NCI-H1092 treated with DMSO at 0.1 percent for 48 hours (cell line): ENCODE data around the gene STK10.
"Not testable (repeated sequence)": the region's sequence is repeated elsewhere in the genome, so short reads cannot be mapped to it uniquely, and the experiment has no call there.

Source experiments
- DNase-seq: peaks from one replicate; lab custom pipeline; 2025; lab: John Stamatoyannopoulos, UW

The STK10 gene

DNA sequence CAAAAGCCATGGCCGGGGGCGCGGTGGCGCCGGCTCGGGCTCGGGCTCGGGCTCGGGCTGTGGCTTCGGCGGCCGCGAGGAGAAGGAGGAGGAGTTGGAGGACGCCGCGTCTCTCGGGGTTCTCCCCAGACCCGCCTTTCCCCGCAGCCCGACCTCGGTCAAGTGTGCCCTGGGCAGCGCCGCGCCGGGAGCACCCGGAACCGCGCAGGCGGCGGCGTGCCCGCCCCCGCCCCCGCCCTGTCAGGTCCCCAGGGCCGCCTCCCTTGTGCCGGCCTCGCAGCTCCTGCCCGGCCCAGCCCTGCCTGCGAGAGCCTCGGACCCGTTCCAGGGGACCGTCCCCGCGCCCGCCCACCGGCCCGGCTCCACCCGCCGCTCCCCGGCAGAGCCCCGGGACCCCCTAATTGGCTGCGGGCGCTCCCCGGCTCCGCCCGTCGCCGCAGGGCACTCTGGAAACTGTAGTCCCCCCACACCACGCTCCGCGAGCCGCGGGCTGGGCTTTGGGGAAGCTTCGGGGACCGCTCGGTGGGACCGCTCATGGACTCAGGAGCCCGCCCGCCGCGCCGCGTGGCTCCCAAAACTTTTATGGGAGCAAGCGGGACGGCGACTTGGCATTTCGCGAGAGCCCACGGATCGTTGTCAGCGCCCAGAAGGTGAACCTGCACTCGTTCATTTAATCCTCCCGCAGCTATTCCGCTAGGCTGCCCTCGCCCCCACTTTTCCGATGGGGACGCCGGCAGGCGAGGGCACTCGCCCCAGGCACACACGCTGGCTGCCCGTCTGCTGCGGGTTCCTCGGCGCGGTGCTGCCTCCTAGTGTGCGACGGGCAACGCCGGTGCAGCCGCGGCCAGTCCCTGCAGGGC, at the start of gene STK10:
Gene STK10 (minus strand): TSS at position 192 of the 860 bp plus-strand sequence. CDS start 182 bp downstream, at position 10.
- peak; percentile 78 for DNase-seq

DNA sequence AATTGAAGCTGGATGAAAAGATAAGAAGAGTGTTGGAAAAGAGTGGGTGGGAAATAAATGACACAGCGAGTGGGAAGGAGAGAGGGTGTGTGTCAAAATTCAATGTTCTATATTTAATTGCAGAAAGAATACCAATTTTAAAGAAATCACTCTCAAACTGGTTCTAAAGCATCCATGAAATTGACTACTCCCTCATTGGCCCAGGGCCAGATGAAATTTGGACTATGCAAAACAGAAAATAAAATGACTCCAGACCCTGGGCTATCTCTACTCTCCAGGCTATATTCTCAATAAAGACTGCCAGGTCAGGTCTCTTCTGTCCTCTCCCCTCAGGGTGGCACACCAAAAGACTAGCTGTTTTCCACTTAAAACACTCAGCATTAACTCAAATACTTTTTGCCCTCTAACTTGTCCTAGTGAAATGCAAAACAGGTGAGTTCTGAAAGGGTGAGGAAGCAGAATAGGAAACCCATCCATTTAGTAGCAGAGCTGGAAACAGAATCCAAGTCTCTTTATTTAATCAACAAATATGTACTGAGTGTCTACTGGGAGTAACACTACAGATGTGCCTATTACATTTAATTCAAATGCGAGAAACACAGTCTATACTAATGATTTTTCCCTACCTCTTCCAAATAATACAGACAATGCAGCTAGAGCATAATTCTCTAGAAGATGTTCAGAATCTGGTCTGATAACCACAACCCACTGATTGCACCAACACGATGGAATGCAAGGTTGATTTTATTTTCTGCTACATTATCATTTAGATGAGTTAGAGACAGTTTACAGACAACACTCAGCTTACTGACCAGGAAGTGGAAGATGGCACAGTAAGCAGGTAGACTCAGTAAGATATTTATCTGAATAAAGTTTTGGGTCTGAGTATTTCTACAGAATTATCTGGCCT, 48.1 kb upstream of the STK10 start:
- no peak for DNase-seq

DNA sequence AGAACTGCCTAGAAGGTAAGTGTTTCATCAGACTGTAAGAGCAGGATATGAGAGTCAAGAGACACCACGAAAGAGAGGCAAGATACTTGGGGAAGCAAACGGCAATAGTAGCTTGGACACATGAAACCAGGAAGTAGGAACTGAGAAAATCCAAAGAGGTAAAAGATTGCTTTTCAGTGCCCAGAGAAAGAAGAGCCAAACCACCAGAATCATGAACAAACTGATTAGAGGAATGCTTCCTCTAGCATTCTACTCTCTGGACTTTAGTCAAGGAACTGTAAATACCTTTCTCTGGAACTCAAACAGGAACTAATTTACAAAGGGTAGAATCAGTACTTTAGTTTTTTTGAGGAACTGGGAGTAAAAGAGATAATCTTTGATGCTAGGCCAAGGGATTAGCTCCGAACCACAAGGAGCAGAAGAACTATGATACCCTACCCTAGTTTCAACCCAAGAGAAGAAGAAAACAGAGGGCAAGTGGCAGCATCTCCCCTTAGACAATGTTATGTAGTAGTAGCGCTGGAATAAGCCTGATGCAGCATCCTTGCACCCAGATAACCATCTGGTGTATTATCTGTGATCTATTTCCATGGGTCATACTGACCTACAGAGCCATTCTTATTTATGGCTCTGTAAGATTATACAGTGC, 47.2 kb upstream of the STK10 start:
- no peak for DNase-seq

DNA sequence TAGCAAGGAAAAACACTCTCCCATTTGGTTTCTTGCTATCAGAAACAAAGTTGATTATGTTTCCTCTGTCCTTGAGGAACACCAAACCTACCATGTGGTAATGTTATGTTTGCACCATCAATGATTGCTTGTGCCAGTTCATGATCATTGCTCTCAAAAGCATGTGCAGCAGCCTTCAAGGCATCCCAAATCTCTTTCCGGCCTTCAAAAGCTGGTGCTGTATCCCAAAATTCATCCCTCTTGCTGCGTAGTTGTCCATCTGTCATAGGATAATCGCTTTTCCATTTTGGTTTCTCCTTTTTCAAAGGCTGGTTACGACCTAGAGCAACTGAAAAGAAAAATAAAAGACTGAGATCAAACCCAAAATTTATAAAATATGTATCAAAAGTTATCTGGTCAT, 46.0 kb upstream of the STK10 start:
- DNase-seq: no peak

DNA sequence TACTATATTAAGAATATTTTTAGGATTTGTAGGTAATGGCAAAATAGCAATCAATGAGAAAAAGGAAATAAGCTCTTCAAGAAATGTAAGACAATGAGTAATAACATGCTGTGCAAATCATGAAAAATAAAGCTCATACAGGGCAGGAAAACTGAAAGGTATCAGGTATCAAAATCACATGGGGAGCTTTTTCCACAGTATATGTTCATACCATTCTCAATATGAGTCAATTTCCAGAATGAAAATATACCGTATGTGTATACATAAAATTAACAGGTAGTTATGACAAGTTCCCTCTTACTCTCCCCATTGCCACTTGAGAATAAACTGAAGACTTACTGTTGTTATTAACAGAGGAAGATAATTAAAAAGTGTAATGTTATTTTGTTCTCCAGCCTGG, 41.9 kb upstream of the STK10 start:
- DNase-seq: no peak

DNA sequence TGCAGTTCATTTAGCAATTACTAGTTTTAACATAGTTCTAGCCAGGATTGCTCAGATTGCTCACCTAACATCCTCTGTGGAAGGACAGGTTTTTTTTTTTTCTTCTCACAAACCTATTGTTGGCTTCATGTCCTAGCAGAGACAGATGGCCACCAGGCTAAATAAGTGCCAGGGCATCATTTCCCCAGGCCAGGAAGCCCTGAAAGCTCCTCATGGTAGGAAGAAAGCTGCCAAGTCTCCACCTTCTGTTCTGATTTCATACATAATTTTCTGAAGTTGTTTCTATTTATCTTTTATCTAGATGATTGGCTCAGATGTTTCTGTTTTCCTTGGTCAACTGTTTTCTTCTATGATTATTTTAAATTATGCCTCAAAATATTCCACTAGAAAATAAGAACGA, 37.0 kb upstream of the STK10 start:
- no peak for DNase-seq

DNA sequence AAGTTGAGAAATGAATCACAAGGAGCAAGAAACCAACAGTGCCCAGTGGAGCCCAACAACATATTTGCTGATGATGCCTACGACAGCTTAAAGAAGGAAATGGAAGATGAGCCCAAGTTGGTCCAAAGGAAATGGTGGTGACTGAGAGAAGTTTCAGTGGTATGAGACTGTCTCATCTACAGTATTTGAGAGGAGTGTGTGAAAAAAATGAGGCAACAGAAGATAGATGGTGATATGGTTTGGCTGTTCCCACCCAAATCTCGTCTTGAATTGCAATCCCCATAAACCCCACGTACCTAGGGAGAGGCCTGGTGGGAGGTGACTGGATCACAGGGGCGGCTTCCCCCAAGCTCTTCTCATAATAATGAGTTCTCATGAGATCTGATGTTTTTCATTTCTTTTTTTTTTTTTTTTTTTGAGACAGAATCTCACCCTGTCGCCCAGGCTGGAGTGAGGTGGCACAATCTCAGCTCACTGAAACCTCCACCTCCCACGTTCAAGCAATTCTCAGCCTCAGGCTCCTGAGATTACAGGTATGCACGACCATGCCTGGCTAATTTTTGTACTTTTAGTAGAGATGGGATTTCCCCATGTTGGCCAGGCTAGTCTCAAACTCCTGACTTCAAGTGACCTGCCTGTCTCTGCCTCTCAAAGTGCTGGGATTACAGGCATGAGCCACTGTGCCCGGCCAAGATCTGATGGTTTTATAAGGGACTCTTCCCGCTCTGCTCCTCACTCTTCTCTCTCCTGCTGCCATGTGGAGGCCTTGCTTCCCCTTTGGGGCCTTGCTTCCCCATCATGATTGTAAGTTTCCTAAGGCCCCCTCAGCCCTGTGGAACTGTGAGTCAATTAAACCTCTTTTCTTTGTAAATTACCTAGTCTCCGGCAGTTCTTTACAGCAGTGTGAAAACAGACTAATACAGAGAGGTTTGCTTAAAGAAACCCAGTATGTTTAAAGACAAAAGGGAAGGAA, 36.2 kb upstream of the STK10 start:
- DNase-seq: no peak

DNA sequence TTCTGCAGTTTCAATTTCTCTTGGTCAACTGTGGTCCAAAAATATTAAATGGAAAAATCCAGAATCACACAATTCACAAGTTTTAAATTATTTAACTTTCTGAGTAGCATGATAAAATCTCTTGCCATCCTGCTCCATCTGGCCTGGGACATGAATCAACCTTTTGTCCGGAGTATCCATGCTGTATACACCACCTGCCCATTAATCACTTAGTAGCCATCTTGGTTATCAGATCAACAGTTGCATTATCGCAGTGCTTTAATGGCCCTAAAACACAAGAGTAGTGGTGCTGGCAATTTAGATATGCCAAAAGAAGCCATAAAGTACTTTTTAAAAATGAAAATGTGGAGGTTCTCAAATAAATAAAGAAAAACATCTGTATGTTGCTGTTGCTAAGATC, 31.3 kb upstream of the STK10 start:
- DNase-seq: no peak

DNA sequence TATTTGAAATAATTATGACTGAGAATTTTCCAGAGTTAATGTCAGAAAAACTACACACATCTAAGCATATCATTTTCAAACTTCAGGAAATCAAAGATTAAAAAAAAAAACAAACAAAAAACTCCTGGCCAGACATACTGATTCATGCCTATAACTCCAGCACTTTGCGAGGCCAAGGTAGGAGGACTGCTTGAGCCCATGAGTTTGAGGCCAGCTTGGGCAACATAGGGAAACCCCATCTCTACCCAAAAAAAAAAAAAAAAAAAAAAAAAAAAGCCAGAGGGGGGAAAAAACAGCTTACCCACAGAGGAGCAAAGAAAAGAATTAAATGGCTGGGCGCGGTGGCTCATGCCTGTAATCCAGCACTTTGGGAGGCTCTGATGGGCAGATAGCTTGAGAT, 28.3 kb upstream of the STK10 start:
- no peak for DNase-seq

DNA sequence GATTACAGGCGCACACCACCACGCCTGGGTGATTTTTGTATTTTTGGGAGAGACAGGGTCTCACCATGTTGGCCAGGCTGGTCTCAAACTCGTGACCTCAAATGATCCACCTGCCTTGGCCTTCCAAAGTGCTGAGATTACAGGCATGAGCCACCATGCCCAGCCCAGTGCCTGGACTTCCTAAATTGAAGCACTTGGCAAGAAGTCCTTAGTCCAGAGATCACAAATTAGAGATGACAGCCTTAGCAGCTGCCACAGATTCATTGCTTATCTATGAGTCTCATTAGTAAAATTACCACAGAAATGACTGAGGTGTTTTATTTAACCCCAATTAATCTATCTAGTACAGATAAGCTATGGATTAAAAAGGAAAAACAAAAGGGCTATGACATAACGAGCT, 25.1 kb upstream of the STK10 start:
- DNase-seq: no peak

DNA sequence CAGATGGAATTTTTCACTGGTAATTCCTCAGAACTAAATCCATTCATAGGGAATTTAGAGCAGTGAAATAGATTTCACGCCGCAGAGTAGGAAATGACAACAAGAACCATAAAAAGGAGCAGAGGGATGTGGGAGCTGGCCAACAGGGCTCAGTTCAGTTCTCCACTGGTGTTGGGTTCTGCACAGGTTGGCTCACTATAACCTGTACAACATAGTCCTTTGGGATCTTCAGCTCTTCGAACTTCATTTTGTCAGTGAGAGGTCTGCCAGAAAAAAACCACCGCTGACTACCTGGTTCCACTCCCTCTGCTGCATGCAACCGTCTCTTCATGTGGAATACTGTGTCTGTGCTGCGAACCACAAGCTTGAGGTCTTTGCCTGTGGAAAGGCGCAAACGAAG, 23.7 kb upstream of the STK10 start:
- DNase-seq: no peak

DNA sequence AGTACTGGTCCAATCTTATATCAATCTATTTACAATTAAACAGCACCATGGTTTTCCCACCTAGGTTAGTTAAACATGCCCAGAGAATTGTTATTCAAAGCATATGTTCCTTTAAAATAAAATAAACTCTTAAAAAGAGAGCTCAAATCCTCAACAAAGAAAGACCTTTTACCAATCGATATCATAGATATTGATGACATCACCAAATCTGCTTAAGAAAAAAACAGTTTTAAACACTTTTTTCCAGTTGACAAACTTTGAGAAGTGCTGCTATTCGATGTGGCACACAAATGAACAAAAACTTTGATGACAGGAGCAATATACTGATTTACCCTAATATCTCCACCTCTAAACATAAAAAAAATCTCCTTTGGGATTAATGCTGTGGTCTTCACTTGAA, 21.7 kb upstream of the STK10 start:
- DNase-seq: no peak

DNA sequence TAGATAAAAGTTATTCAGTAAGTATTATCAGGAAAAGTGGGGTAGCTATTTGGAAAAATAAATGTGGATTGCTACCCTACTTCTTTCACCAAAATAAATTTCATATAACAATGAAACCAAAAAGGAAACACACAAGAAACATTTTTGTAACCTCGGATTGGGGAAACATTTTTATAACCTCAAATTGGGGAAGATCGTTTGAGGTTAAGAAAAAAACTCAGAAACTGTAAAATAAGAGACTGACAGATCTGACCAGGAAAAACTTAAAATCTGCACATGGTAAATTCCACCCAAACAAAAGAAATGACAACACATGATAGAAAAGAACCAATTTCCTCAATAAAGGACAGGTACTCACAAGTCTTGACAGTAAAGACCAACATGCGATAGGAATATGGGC, 19.5 kb upstream of the STK10 start:
- DNase-seq: no peak

DNA sequence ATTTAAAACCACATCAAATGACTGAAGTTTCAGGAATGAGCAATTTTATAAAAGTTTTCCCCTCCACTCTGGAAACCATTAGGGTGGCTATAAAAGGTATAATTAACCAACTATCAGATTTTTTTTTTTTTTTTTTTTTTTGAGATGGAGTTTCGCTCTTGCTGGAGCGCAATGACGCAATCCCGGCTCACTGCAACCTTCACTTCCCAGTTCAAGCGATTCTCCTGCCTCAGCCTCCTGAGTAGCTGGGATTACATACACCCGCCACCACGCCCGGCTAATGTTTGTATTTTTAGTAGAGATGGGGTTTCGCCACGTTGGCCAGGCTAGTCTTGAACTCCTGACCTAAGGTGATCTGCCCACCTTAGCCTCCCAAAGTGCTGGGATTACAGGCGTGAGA, 18.0 kb upstream of the STK10 start:
- not testable (repeated sequence) for DNase-seq

DNA sequence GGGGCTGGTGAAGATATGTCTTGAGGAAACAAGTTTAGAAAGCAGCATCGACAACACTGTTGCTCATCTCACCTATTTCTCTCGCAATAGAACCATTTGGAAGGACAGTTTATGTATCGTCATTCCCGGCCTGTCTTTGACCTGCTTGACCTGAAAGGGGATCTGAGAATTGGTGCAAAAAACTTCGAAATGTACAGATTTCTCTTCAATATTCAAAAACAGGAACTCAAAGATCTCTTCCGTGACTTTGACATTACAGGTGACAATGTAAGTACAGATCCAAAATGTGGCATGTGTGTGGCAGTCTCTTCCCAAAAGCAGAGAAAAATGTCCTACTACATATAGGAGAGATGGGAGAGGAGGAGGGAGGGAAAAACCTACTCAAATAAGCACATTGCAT, 12.5 kb upstream of the STK10 start:
- DNase-seq: no peak

DNA sequence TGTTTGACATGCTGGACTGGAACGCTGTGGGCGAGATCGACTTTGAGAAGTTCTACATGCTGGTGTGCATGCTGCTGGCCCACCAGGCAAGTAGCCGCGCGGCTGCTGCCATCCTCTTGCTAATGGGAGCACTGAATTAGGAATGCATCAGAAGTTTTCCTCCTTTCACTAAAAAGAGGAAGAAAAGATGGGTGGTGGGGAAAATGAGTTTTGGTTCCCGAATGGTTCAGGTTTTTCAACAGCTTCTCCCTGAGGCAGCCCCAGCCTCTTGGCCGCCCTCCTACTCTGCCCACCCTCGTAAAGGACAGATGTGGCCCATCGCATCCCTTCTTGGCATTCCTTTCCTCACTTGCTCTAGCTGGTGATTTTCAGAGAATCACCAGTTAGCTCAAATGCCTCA, 11.4 kb upstream of the STK10 start:
- DNase-seq: no peak

DNA sequence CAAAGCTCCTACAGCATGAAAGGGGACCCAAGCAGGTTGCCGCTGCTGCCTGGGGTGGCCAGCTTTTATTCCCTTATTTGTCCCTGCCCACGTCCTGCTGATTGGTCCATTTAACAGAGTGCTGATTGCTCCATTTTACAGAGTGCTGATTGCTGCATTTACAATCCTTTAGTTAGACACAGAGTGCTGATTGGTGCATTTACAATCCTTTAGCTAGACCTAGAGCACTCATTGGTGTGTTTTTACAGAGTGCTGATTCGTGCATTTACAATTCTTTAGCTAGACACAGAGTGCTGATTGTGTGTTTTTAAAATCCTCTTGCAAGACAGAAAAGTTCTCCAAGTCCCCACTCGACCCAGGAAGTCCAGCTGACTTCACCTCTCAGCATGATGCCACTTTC, 9.8 kb upstream of the STK10 start:
- DNase-seq: not testable (repeated sequence)

DNA sequence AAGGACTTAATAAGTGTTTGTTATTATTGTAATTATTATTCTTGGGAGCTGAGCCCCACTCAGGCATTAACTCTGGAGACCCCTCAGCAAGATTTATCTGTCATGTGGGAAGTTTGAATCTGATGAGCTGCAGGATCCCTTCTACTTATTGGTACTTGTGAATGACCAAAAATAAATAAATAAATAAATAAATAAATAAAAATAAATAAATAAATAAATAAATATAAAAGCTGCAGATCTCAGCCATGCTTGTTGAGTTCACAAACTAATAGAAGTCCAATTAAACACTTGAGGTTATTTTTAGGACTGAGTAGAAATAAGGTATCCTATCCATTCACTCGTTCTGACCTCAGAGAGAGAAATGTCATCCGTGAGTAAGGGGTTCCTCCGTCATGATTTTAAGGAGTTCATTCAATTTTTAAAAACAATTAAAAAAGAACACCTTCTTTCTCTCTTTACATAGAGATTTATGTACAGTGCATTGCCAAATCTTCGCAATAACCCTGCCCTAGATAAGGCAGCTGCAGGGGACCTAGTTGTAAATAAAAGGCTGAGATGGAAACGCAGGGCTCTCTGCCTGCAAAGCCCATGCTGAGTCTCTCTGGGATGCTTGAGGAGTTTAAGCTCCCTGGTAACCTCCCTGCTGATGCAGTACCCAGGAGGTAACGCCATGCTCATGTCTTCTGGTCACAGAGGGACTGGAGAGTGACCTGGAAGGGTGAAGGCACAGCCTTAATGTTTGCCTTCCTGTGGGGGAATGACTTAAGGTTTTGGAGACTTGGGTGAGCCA, 7.2 kb upstream of the STK10 start:
- DNase-seq: no peak

DNA sequence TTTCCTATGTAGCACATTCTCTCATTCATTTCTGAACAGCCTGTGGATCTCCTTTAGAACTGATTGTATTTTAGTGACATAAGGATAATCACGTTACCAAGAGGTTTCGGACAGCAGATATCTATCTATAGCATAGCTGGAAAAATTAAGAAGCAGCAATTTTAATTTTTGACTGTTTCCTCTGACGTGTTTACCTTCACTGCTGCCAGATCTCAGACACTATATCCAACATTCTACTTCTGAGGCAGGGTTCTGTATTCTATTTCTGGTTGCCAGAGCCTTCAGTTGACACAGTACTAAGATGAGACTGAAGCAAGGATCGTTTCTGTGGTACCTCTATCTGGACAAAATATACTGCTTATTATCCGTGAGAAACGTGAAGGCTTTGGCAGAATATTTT, 5.8 kb upstream of the STK10 start, which contains the start of gene EFCAB9:
Gene EFCAB9 (plus strand): TSS at position 301 of the 400 bp plus-strand sequence. CDS start 1 bp downstream, at position 302.
- DNase-seq: no peak

DNA sequence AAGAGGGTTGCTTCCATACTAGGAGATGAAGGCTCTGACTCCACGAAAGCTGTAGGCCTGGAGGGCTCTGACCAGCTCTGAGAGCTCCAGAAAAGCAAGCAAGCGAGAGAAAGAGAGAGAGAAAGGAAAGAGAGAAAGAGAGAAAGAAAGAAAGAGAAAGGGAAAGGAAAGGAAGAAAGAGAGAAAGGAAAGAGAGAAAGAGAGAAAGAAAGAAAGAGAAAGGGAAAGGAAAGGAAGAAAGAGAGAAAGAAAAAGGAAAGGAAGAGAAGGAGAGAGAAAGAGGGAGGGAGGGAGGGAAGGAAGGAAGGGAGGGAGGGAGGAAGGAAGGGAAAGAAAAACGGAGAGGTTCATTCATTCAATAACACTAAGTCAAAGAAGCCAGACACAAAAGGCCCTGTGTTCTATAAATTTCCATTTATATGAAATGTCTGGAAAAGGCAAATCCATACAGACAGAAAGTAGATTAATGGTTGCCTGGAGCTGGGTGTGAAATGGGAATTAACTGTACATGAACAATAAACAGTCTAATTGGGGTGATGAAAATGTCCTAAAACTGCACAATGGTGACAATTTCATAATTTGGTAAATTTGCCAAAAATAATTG, 1.8 kb upstream of the STK10 start:
- no peak for DNase-seq
